ENCODE data around the gene MTA2.

The MTA2 gene

DNA sequence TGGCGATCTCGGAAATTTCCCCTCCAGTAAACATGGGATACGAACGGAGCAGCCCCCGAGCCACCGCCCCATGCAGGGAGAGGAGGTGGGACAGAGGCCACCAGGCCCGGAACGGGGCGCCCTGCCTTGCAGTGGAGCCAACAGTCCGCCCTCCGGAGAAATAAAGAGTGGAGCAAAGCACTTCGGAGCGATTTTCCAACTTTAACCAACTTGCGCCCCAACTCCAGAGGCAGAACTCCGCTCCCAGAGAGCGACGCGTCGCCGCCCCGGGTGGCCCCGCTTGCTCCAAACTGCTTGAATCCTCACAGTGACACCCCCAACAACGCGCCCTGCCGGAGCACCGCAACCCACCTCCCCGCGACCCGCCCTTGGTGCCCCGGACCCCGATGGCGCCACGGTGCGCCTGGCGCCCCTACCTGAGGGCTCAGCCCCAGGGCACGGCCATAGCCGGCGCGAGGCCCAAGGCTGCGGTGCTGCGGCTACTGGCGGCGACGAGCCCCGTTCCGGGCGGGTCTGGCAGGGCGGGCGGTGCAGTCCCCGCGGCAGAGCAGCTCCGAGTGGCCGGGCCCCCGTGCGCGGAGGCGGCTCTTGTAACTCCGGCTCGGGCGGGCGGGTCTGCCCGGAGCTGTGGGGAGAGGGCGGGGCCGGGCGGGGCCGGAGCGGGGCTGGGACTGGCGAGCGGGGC lies 55.3 kb downstream of the MTA2 start, which contains the start of gene AHNAK:
Gene AHNAK (minus strand): TSS at position 563 of the 685 bp plus-strand sequence. CDS start 10,708 bp downstream, outside the sequence.
- DNase-seq (ENCODE audit: low read depth): no peak

DNA sequence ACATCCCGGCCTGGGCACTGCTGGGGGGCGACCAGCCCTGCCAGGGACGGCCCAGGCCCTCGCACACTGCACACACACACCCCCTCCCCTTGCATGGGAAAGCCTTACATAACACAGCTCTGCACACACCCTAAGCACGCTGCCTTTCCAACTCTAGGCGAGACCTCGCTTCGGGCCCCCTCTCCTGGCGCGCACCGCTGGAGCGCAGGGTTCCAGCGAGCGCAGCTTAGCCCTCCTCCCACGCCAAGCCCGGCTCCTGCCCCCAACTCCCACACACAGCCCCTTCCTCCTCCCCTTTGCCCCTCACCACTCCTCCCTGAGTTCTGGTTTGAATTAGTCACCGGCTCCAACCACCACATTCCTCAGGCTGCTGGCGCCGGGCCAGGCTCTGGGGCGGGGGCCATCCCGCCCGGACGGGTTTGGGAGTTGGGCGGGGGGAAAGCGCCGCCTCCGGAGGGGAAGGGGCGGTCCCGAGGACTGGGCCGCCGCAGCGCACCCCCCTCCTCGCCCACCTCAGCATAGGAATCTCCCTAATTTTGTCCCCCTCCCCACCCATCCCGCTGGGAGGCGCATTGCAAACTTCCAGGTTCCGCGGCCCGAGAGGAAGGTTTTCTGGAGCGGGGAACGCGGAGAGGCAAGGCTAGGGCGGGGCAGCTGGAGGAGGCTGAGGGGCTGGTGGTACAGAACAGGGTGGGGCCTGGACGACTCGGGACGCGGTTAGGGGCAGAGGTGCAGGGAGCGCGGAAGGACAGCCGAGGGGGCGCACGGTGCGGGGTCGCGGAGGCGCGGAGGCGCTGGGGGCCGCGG lies 56.0 kb downstream of the MTA2 start:
- no peak for DNase-seq (ENCODE audit: low read depth)

DNA sequence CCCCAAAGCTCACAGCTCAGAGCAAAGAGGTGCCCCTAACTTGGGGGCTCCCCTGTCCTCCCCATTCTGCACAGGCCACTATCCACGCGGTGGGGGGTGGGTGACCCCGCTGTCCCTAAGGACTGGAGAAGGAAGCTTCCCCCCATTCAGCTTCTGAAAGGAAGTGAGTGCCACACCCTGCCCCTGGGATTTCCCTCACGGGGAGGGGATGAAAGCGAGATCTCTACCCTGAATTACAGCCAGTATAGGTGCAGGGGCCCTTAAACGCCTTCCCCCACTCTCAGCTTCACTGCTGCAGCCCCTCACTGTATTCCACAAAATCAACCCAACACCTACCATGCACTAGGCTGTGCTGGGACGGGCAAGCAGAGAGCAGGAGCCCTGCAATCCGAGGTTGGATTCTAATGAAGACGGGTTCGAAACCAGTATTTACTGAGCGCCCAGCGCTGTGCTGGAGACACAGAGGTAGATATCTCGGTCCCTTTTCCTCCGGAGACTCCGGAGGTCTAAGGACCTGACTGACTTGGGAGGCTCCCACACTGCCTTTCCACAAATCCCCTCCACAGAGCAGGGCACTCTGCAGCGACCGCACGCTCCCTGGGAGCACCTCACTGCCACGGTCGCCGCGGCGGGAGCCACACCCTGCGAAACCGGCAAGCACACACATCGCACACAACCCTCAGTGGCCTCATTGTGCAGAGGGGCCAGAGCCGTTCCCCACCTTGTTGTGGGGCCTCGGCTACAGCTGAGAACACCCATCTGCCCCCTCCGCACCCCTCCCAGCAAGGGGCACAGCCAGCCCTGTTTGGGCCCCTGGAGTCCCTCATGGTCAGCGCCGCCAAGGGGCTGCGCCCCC lies 56.9 kb downstream of the MTA2 start:
- no peak for DNase-seq (ENCODE audit: low read depth)

DNA sequence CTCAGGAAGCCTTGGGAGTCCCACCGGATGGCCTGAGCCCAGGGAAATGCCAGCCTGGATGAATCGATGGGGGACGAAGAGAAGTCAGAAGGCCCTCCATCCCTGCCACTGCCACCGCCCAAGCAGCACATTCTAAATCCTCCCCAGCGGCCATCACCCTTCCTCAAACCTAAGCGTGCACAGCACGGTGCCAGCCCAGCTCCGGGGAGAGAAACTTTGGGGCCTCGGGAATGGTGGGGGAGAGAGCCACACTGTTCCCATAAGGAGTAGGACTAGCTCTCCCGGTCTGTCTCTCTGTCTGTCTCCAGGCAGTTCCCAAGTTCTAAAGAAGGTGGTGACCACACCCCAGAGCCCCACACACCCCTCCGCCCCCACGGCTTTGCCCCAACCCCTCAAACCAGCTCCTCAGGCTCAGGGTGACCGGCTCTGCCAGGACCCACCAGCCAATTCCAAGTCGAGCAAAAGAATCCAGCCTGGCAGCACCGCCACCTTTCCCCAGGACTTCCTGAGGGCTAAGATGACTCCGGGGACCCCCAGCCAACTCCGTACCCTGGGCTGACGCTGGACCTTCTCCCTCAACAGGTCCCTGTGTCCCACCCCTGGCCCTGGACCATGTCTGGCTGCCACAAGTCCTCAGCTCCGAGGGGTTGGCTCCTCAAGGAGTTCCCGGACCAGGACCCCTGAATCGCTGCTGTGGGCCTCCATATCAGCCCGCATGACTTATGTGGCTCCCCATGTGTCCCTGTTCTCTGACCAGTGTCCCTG lies 57.8 kb downstream of the MTA2 start:
- no peak for DNase-seq (ENCODE audit: low read depth)

Measured in stimulated activated CD8-positive, alpha-beta memory T cell treated with anti-CD3 and anti-CD28 coated beads, Interleukin-12 subunit alpha, Interleukin-12 subunit beta, amount 100 ng/mL, for 4 hours (primary cell).